Heart left ventricle (tissue), 13 donors: Measurements from ENCODE around the gene SREBF1.

Source experiments
- CTCF ChIP-seq, 12 donors: fragments of 200-600 bp; sonication (generic) in 4 of 12; IDR thresholded peaks; one replicate each; pipeline versions ENCODE4 v1.5.0 to v1.8.0; 2018 to 2022; ENCODE audit warnings: antibody characterized with exemption in 12 of 12, mild to moderate bottlenecking in 5 of 12
- POLR2A ChIP-seq, 2 donors: fragments of 450-650 bp; IDR thresholded peaks; one replicate each; pipeline ENCODE4 v1.6.1; 2017; ENCODE audit warnings: antibody characterized with exemption in 2 of 2, mild to moderate bottlenecking in 2 of 2, moderate library complexity in 2 of 2
- donor health status: ischemic (EF 13 %, LVEDD 7.1; RV severe dilation, severe dysfunction).
- donor health status: DM: no; HTN: yes; CAD: no.
- donor health status: DM: no; HTN: no; CAD: no.
- donor health status: ischemic (EF 25% LVEDD 6.9; RV normal size, moderate dysfunction).
- donor health status: ischemic (EF 25% LVEDD 5.7; RV mildly dilated, moderate dysfunction).
- donor health status: ischemic (EF 35%, LVEDD 5.7; RV mildly dilated, moderate dysfunction).
- donor health status: nonischemic (EF 11% LVEDD 7.7; RV severe dilation, severe dysfunction).
- donor health status: DM: yes; HTN: yes; CAD: no.
- donor health status: PGD.
- donor health status: ischemic (EF 29% LVEDD 5.4; RV normal size, mild dysfunction).
- donor health status: nonischemic (EF 23%, LVEDD 6.1; RV moderate dilation, normal function).

- TF ChIP-seq CTCF (IDR thresholded peaks at IDR 0.05) = no peak
- no peak for TF ChIP-seq POLR2A (IDR thresholded peaks at IDR 0.05)
Observed at GRCh38 chr17:17836818-17837379, at the start of gene SREBF1.
